Subcutaneous adipose tissue (tissue), 4 donors: Measurements from ENCODE around the gene CHST9. TPM values are rescaled to one million over a fixed set of nuclear protein-coding genes. Genes with fewer than 3 reads are reported as not detected.

Source experiments
- total RNA-seq, 4 donors: library from RNA; depleted of rRNA; stranded (reverse); fragments of >200 nt; gene quantifications; one replicate each; pipeline ENCODE4 v1.1.0, GENCODE V29; 2016
- TF ChIP-seq, protein P1 (sequence below): fragments of 450-650 bp; IDR thresholded peaks from one replicate; pipeline ENCODE4 v1.5.1; 2016; ENCODE audit warnings: low read depth, mild to moderate bottlenecking, control low read depth, antibody characterized with exemption, moderate library complexity

Gene CHST9
- total RNA-seq, 4 donors from 2014 or later, result not detected

DNA sequence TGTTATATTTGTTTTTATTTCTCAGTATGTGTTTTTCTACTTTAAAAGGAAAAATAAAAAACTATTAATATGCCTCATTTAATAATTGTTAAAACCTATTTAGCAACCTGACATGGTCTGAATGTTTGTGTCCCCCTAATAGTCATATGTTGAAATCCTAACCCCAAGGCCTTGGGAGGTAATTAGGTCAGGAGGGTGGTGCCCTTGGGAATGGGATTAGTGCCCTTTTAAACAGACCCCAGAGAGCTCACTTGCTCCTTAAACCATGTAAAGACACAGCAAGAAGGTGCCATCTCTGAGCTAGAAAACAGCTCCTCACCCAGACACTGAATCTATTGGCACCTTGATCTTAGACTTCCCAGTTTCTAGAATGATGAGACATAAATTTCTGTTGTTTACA is 71.8 kb downstream of the CHST9 start:
- TF ChIP-seq, protein P1, sequence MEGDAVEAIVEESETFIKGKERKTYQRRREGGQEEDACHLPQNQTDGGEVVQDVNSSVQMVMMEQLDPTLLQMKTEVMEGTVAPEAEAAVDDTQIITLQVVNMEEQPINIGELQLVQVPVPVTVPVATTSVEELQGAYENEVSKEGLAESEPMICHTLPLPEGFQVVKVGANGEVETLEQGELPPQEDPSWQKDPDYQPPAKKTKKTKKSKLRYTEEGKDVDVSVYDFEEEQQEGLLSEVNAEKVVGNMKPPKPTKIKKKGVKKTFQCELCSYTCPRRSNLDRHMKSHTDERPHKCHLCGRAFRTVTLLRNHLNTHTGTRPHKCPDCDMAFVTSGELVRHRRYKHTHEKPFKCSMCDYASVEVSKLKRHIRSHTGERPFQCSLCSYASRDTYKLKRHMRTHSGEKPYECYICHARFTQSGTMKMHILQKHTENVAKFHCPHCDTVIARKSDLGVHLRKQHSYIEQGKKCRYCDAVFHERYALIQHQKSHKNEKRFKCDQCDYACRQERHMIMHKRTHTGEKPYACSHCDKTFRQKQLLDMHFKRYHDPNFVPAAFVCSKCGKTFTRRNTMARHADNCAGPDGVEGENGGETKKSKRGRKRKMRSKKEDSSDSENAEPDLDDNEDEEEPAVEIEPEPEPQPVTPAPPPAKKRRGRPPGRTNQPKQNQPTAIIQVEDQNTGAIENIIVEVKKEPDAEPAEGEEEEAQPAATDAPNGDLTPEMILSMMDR, result no peak

DNA sequence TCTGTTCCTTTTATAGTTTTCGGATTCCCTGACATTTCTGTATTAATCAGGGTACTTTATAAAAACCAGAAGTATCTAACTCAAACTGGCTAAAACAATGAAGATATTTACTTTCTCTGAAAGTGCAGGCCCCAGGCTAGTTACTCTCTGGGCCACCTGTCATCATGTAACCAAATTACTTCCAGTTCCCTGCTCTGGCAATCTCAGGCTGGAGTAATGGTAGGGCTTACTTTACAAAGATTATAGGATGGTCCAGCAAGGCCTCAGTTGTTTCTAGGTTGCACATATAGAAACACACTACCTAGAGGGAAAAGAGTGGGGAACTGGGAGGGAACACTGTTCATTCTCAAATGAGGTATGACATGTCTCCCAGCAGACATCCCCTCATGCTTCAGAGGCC is 74.8 kb downstream of the CHST9 start:
- TF ChIP-seq, protein P1, result no peak

DNA sequence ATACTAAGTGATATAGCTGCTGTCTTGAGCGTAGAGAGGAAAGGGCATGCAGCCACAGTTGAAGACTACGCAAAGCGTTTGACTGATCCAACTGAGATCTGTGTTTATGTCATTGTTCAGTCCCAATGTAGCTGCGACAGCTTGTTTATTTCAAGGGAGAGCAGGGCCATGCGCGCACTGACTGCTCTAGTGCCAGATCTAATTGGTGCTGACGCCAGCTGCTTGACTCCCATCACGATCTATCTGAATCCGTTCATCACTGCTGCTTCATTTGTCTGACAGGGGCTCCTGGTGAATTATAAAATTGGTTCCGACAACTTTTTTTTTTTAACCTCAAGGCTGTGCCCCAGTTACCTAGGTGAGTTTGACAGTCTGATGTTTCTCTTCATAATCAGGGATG is 75.7 kb downstream of the CHST9 start:
- TF ChIP-seq, protein P1, result no peak

DNA sequence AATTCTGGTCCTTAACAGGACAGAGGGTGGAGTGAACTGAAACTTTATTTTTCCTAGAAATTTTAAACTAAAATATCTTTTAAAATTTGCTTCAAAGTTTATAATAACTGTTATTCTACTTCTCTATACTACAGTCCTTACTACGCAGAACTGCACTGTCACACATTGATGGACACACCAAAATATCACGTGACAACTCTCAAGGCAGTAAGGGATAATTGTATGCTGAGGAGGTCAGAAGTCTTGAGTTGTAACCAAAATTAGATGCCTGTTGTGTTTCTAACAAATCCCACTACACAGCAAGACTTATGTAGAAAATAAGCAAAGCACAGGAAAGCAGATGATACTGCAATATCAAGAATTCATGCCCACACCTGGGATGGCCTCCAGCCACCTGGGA is 76.3 kb downstream of the CHST9 start:
- TF ChIP-seq, protein P1, result no peak

DNA sequence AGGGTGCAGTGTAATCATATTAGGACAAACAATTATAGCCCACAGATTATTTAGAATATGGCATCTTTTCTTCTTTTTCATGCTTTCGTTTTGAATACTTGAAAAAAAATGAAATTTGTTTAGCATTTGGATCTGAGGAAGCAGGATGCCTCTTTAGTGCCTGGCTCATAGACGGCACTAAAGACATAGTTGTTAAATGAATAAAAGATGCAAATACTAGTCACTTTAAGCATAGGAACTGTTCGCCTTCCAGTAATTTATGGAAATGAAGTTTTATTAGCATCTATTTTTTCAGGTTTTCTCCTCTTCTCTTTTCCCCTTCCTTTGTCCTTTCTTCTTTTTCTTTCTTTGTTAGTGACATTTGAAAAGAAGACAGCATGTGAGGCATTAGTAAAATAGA is 80.4 kb downstream of the CHST9 start:
- TF ChIP-seq, protein P1, result no peak

DNA sequence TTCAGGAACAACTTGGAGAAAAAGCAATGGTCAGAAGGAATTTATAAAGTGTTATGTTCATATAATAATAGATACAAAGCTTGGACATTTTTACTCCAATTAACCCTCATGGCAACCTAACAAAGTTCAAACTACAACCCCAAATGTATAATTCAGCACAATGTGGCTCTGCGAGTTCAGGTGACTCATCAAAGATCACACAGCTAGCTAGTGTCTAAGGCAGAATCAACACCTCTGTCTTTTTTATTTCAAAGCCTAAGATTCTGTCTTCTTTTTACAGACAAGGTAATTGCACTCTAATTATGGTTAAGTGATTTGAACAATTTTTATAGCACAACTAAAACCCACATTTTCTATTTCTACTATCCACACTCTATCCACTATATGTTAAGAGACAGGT is 90.5 kb downstream of the CHST9 start:
- TF ChIP-seq, protein P1, result no peak

DNA sequence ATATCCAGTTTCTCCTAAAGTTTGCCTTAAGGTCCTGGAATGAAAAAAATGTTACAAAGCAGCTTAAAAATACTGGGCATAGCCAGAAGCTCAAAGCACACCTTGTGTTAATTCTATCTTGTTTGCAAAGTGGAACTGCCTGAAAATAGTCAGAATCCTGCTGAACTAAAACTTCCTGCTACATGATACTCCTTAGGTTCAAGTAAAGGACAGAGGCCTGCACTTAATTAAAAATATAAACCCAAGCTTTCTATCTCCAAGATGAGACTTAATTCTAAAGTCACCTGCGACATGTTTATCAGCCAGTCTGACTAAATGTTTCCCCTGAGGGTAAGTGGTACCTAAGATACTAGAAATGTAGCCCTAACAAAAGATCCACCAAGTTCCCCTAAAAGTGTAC is 103.4 kb downstream of the CHST9 start:
- TF ChIP-seq, protein P1, result no peak
